Prostate gland (tissue), 2 donors: ENCODE measurements around the gene PSAPL1.

ENCODE experiments used
- CTCF ChIP-seq, 4 experiments: fragments of 200-600 bp in 2 of 4; fragments of 450-650 bp in 2 of 4; sonication (generic) in 2 of 4; IDR thresholded peaks; 1 replicate in 3 of 4; 2 replicates in 1 of 4; pipeline ENCODE4 v1.5.1; 2016 to 2019; ENCODE audit warnings: antibody characterized with exemption in 4 of 4, mild to moderate bottlenecking in 2 of 4, moderate library complexity in 2 of 4
- POLR2A ChIP-seq: fragments of 450-650 bp; IDR thresholded peaks from one replicate; pipeline ENCODE4 v1.6.1; 2016; ENCODE audit warnings: antibody characterized with exemption, mild to moderate bottlenecking
- POLR2AphosphoS5 ChIP-seq: sonication (generic); formaldehyde crosslinking; IDR thresholded peaks from one replicate; pipeline ENCODE4 v1.6.1; 2017; ENCODE audit warnings: antibody characterized with exemption

- TF ChIP-seq CTCF (IDR thresholded peaks at IDR 0.05), result no peak
- TF ChIP-seq POLR2A, result no peak
- no peak for TF ChIP-seq POLR2AphosphoS5
These were observed 45.5 kb downstream of the PSAPL1 start for GRCh38 chr4:7389101-7389701.
